ENCODE results near the gene CYGB. TPM values are rescaled to one million over a fixed set of nuclear protein-coding genes. Genes with fewer than 3 reads are reported as not detected.

CYGB gene
- total and polyA plus RNA-seq, 2 of the 13 experiments (the other 11 are each of a cell fraction or from before 2014, with no cell fraction given): 18.9 to 27.1 TPM

GRCh38 chr17:76506408-76507345, 30.8 kb downstream of the CYGB start (continued):
- no peak for TF ChIP-seq ZXDC (CRISPR knock-in tag; IDR thresholded peaks at IDR 0.05)
- TF ChIP-seq ZNF687 (CRISPR knock-in tag; IDR thresholded peaks at IDR 0.05): peak; percentile 88
- TF ChIP-seq ETS1 (CRISPR knock-in tag; IDR thresholded peaks at IDR 0.05): no peak
- TF ChIP-seq RXRB (CRISPR knock-in tag; IDR thresholded peaks at IDR 0.05; ENCODE audit: borderline replicate concordance): peak; percentile 75
- no peak; the same call in 1 of the 2 replicates for TF ChIP-seq ZNF782 (CRISPR knock-in tag; IDR thresholded peaks at IDR 0.05; ENCODE audit: borderline replicate concordance)
- 0 out of 2 replicates have a peak, but pooled peaks have one; percentile 22 for TF ChIP-seq ZNF747 (CRISPR knock-in tag; IDR thresholded peaks at IDR 0.05; ENCODE audit: borderline replicate concordance)
- TF ChIP-seq NAIF1 (CRISPR knock-in tag; IDR thresholded peaks at IDR 0.05; ENCODE audit: borderline replicate concordance): no peak
- 0 out of 2 replicates have a peak, but pooled peaks have one; percentile 5 for TF ChIP-seq TARDBP (CRISPR knock-in tag; IDR thresholded peaks at IDR 0.05)
- 0 out of 2 replicates have a peak, but pooled peaks have one; percentile 6 for TF ChIP-seq ZNF451 (CRISPR knock-in tag; IDR thresholded peaks at IDR 0.05)
- TF ChIP-seq YEATS4 (CRISPR knock-in tag; IDR thresholded peaks at IDR 0.05; ENCODE audit: borderline replicate concordance): peak; percentile 89
- no peak for TF ChIP-seq ZBTB42 (CRISPR knock-in tag; IDR thresholded peaks at IDR 0.05)
- peak; percentile 81 for TF ChIP-seq ZBTB7B (CRISPR knock-in tag; IDR thresholded peaks at IDR 0.05)
- TF ChIP-seq ZBTB2 (CRISPR knock-in tag; IDR thresholded peaks at IDR 0.05; ENCODE audit: low read depth): no peak
- TF ChIP-seq ELF1 (CRISPR knock-in tag; IDR thresholded peaks at IDR 0.05): no peak; the same call in 1 of the 2 replicates
- TF ChIP-seq CBX1 (IDR thresholded peaks at IDR 0.05; ENCODE audit: low read depth): no peak
- no peak for TF ChIP-seq MAFG (CRISPR knock-in tag; IDR thresholded peaks at IDR 0.05)
- no peak for TF ChIP-seq ZNF569 (CRISPR knock-in tag; IDR thresholded peaks at IDR 0.05; ENCODE audit: borderline replicate concordance)
- no peak for TF ChIP-seq ZNF746 (CRISPR knock-in tag; IDR thresholded peaks at IDR 0.05)
- no peak for TF ChIP-seq CENPX (CRISPR knock-in tag; IDR thresholded peaks at IDR 0.05)
- TF ChIP-seq ZNF629 (CRISPR knock-in tag; conservative IDR thresholded peaks at IDR 0.05): no peak
